Nephron (organoid): ENCODE measurements around the gene ZNF335.
"Not testable (repeated sequence)": the region's sequence is repeated elsewhere in the genome, so short reads cannot be mapped to it uniquely, and the experiment has no call there.

Experiments used
- H3K27ac Mint-ChIP-seq, 3 experiments: 2 replicates each; pipeline ENCODE4 v1.8.0; 2020; ENCODE audit warnings: mixed read lengths in 3 of 3, mild to moderate bottlenecking in 2 of 3, moderate library complexity in 1 of 3
- H3K27me3 Mint-ChIP-seq: 2 replicates; pipeline ENCODE4 v1.8.0; 2021; ENCODE audit warnings: low read depth, mild to moderate bottlenecking, moderate library complexity, mixed read lengths
- H3K36me3 Mint-ChIP-seq: 2 replicates; pipeline ENCODE4 v1.8.0; 2020; ENCODE audit warnings: low read depth, mixed read lengths
- H3K4me1 Mint-ChIP-seq: 2 replicates; pipeline ENCODE4 v1.8.0; 2020; ENCODE audit warnings: mixed read lengths
- H3K4me3 Mint-ChIP-seq, 3 experiments: 2 replicates each; pipeline ENCODE4 v1.8.0; 2020; ENCODE audit warnings: mild to moderate bottlenecking in 3 of 3, mixed read lengths in 3 of 3, moderate library complexity in 2 of 3
- H3K9me3 Mint-ChIP-seq: 2 replicates; pipeline ENCODE4 v1.8.0; 2020; ENCODE audit warnings: mixed read lengths
- CTCF ChIP-seq, 3 experiments: fragments of 200-600 bp; sonication (generic); IDR thresholded peaks; one replicate each; pipeline ENCODE4 v1.5.0; 2021; ENCODE audit warnings: antibody characterized with exemption in 3 of 3; ENCODE audit not compliant: unreplicated experiment in 3 of 3

ZNF335 gene

GRCh38 chr20:45959126-45959525 is 12.9 kb downstream of the ZNF335 start:
- Mint-ChIP-seq H3K27ac (no peak overlapping the region), H3K36me3 (peaks cover 54% of the 10 kb centered on the region), H3K9me3 (no peaks in the 10 kb centered on the region), H3K4me1 (no peaks in the 10 kb centered on the region), H3K27me3 (no peaks in the 10 kb centered on the region), H3K4me3 (no peak overlapping the region)
- no peak for TF ChIP-seq CTCF (IDR thresholded peaks at IDR 0.05; ENCODE audit: unreplicated experiment in 3 of 3)

GRCh38 chr20:45958593-45958992 is 13.4 kb downstream of the ZNF335 start:
- H3K36me3 Mint-ChIP-seq = peaks cover 56% of the 10 kb centered on the region
- H3K27ac Mint-ChIP-seq = no peak overlapping the region
- no peak overlapping the region for H3K4me3 Mint-ChIP-seq
- no peaks in the 10 kb centered on the region for H3K4me1 Mint-ChIP-seq
- no peak for TF ChIP-seq CTCF (IDR thresholded peaks at IDR 0.05; ENCODE audit: unreplicated experiment in 3 of 3)
- H3K9me3 Mint-ChIP-seq = no peaks in the 10 kb centered on the region
- no peaks in the 10 kb centered on the region for H3K27me3 Mint-ChIP-seq

GRCh38 chr20:45957021-45957941 is 14.7 kb downstream of the ZNF335 start:
- H3K27me3 Mint-ChIP-seq = no peaks in the 10 kb centered on the region
- H3K27ac Mint-ChIP-seq = no peak overlapping the region
- H3K36me3 Mint-ChIP-seq = peaks cover 49% of the 10 kb centered on the region
- no peak for TF ChIP-seq CTCF (IDR thresholded peaks at IDR 0.05; ENCODE audit: unreplicated experiment in 3 of 3)
- no peaks in the 10 kb centered on the region for H3K9me3 Mint-ChIP-seq
- no peak overlapping the region for H3K4me3 Mint-ChIP-seq
- no peaks in the 10 kb centered on the region for H3K4me1 Mint-ChIP-seq

GRCh38 chr20:45956326-45956725 is 15.7 kb downstream of the ZNF335 start:
- H3K9me3 Mint-ChIP-seq = not testable (repeated sequence)

GRCh38 chr20:45953672-45954071 is 18.3 kb downstream of the ZNF335 start:
- Mint-ChIP-seq H3K4me3 (no peak overlapping the region), H3K9me3 (no peaks in the 10 kb centered on the region), H3K4me1 (no peaks in the 10 kb centered on the region), H3K27ac (no peak overlapping the region), H3K36me3 (peaks cover 47% of the 10 kb centered on the region), H3K27me3 (no peaks in the 10 kb centered on the region)
- no peak for TF ChIP-seq CTCF (IDR thresholded peaks at IDR 0.05; ENCODE audit: unreplicated experiment in 3 of 3)

More at GRCh38 chr20:45956326-45956725, 15.7 kb downstream of the ZNF335 start:
- not testable (repeated sequence) for H3K27ac Mint-ChIP-seq, H3K4me1 Mint-ChIP-seq, H3K4me3 Mint-ChIP-seq, H3K27me3 Mint-ChIP-seq
- H3K36me3 Mint-ChIP-seq = peaks cover 55% of the 10 kb centered on the region

- Mint-ChIP-seq H3K27me3 (no peaks in the 10 kb centered on the region), H3K27ac (no peak overlapping the region), H3K9me3 (no peaks in the 10 kb centered on the region), H3K36me3 (peaks cover 40% of the 10 kb centered on the region), H3K4me1 (no peaks in the 10 kb centered on the region), H3K4me3 (no peak overlapping the region)
- TF ChIP-seq CTCF (IDR thresholded peaks at IDR 0.05; ENCODE audit: unreplicated experiment in 3 of 3) = no peak
Measured at GRCh38 chr20:45952861-45953260, 19.1 kb downstream of the ZNF335 start.
